ENCODE measurements around the gene CIAPIN1. TPM values are rescaled to one million over a fixed set of nuclear protein-coding genes. Genes with fewer than 3 reads are reported as not detected.

The CIAPIN1 gene
- 27.2 and 30.0 TPM in 2 replicates for total RNA-seq

DNA sequence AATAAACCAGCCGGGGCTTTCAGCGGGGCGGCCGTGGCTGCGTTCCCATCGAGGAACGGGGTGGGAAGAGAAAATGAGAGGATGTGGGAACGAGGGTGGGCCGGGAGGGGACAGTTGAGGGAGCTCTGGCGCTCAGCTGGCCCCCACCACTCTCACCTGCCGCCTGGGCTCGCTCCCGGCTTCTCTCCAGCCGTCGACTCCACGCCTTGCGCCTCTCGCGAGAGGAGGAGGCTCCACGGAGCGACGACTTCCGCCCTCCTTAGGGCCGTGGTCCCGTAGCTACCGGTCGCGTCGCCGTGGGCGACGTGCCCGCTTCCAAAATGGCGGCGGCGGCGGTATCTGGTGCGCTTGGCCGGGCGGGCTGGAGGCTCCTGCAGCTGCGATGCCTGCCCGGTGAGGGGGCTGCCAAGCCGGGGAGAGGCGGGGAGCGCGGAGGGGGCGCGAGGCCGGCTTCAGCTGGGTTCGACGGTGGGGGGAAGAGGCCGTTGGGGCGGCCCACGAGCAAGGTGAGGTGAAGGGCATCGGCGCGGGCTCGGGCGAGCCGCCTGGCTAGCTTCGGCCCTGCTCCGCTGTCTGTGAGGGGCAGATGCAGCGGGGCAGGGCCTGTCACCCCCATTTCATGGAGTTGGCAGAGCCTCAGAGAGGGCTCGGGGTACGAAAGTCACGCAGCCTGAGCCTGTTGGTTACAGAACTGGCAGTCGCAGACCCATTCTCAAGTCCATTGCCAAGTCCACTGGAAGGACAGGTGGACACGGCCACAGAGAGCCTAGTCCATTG, at the start of gene CIAPIN1, which contains the start of gene COQ9:
Gene CIAPIN1, minus strand, starts transcription at position 200 of the 777 bp plus-strand sequence. CDS start 6,457 bp downstream, outside the sequence.
Gene COQ9, plus strand, starts transcription at position 294 of the 777 bp plus-strand sequence. Its CDS starts 27 bp downstream, at position 321.

GRCh38 chr16:57485916-57486857, 39.0 kb upstream of the CIAPIN1 start, which contains the start of gene DOK4:
TSS of gene DOK4 (minus strand) at chr16:57486493. CDS start at chr16:57479507, 6,986 bp downstream.

DNA sequence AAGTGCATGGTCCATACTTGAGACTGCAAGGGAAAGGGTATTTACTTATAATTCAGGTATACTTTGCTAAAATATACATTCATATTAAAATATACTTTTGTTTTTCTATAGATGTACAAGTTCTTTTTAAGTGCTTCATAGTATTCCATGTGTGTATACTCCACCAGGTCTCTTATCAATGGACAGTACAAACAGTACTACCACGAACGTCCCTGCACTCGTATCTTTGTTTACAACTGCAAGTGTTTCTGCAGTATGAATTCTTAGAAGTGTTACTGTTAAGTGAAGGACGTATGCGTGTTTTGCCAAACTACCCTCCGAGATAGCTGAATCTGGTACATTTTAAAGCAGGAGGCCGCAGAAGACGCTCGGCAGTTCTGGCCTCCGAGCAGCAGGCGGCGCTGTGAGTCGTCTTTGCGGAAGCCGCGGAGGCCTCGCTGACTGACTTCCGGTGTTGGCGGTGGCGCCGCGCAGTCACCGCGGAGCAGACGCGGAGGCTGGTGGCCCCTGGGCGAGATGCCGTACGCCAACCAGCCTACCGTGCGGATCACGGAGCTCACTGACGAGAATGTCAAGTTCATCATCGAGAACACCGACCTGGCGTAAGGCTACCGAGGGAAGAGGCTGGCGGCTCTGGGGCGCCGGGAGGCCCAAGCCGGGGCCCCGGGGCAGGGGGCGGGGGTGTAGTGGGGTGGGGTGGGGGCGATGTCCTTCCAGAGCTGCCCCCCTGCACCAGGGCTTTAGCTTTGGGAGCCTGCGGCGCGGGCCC, 15.2 kb upstream of the CIAPIN1 start, which contains the start of gene POLR2C:
Gene POLR2C, plus strand, starts transcription at position 471 of the 769 bp plus-strand sequence. Its CDS starts 46 bp downstream, at position 517.

DNA sequence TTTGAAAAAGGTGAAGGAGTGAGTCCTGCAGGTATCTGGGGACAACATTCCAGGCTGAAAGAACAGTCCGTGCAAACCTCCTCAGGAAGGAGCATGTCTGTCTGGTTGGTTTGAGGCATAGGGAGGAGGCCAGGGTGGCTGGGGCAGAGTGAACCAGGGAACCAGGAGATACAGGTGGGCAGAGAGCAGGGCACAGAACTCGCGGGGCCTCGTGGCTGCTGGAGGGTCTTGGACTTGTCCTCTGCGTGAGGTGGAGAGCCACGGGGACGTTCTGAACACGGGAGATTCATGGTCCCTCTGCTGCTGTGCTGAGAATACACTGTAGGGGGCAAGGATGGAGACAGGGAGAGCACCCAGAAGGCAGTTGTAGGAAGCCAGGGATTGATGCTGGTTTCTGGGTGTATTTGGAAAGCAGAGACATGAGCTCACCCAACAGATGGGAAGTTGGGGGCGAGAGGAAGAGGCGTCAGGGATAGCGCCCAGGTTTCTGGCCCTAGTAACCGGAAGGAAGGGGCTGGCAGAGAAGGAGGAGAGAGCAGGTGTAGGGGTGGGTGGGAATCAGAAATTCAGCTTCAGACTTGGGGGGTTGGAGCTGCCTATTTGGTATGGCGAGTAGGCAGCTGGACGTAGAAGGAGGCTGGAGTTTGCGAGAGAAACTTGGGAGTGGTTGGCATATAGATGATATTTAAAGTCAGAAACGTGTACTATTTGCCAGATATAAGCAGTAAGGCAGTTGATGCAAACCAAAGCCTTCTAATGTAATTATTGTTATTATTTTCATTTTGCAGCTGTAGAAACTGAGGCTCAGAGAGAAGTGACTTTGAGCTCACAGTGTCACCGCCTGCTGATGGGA, 43.0 kb downstream of the CIAPIN1 start, which contains the start of gene CCL17:
Gene CCL17, plus strand, starts transcription at position 803 of the 853 bp plus-strand sequence. CDS start 9,166 bp downstream, outside the sequence.

Other genes with a start within 250 kb of the CIAPIN1 start
- 57.0 and 84.8 TPM in 2 replicates for gene ARL2BP, start 202.1 kb downstream of the CIAPIN1 start, total RNA-seq
- 0.17 and 2.1 TPM in 2 replicates for gene PLLP, start 162.7 kb downstream of the CIAPIN1 start, total RNA-seq
- not detected in 2 replicates for gene CCL22, start 88.6 kb downstream of the CIAPIN1 start, total RNA-seq
- 0.09 and 0.12 TPM in 2 replicates for gene CX3CL1, start 74.9 kb downstream of the CIAPIN1 start, total RNA-seq
- not detected in 2 replicates for gene CCL17, start 42.6 kb downstream of the CIAPIN1 start, total RNA-seq
- 24.5 and 27.1 TPM in 2 replicates for gene COQ9, start 94 bp upstream of the CIAPIN1 start, total RNA-seq
- 77.9 and 87.5 TPM in 2 replicates for gene POLR2C, start 15.3 kb upstream of the CIAPIN1 start, total RNA-seq
- gene DOK4, start 39.1 kb upstream of the CIAPIN1 start, total RNA-seq, result 32.8 and 62.4 TPM in 2 replicates
- 31.6 and 39.9 TPM in 2 replicates for gene CCDC102A, start 89.2 kb upstream of the CIAPIN1 start, total RNA-seq
- gene ADGRG5, start 95.3 kb upstream of the CIAPIN1 start, total RNA-seq, result not detected in 2 replicates
- gene ADGRG1, start 181.2 kb upstream of the CIAPIN1 start, total RNA-seq, result 0.68 and 2.3 TPM in 2 replicates
- not detected in 2 replicates for gene ADGRG3, start 220.9 kb upstream of the CIAPIN1 start, total RNA-seq
- not detected in 2 replicates for gene DRC7, start 247.4 kb upstream of the CIAPIN1 start, total RNA-seq

Measured in pericardium fibroblast (primary cell).